Left kidney (tissue), 2 donors: Measurements from ENCODE around the gene SLC22A23. TPM values are rescaled to one million over a fixed set of nuclear protein-coding genes. Genes with fewer than 3 reads are reported as not detected.

Experiments
- DNase-seq: peaks from one replicate; pipeline ENCODE4 v3.0.0-alpha.2; 2013
- polyA plus RNA-seq: library from polyadenylated mRNA; unstranded; fragments of 120-200 nt; gene quantifications from one replicate; pipeline ENCODE4 v1.2.1, GENCODE V29; 2013; ENCODE audit not compliant: insufficient read length

The SLC22A23 gene
- polyA plus RNA-seq, 1 donor = 12.8 TPM

GRCh38 chr6:3405679-3406078 lies 51.2 kb downstream of the SLC22A23 start:
- no peak for DNase-seq

- no peak for DNase-seq
Measured at GRCh38 chr6:3405182-3405518, 51.7 kb downstream of the SLC22A23 start.

GRCh38 chr6:3403238-3404173 lies 53.3 kb downstream of the SLC22A23 start:
- DNase-seq = peak; percentile 70

- DNase-seq = no peak
Measured at GRCh38 chr6:3402310-3403237, 54.3 kb downstream of the SLC22A23 start.

GRCh38 chr6:3400162-3400561 lies 56.7 kb downstream of the SLC22A23 start:
- DNase-seq = no peak

- DNase-seq = no peak
Measured at GRCh38 chr6:3398755-3399696, 57.8 kb downstream of the SLC22A23 start.

- no peak for DNase-seq
Measured at GRCh38 chr6:3398165-3398562, 58.7 kb downstream of the SLC22A23 start.

GRCh38 chr6:3397229-3398164 lies 59.4 kb downstream of the SLC22A23 start:
- no peak for DNase-seq

- DNase-seq = no peak
Measured at GRCh38 chr6:3396503-3397180, 60.2 kb downstream of the SLC22A23 start.

- no peak for DNase-seq
Measured at GRCh38 chr6:3394671-3395070, 62.2 kb downstream of the SLC22A23 start.

GRCh38 chr6:3393836-3394202 lies 63.0 kb downstream of the SLC22A23 start:
- DNase-seq = no peak

- no peak for DNase-seq
Measured at GRCh38 chr6:3392930-3393835, 63.7 kb downstream of the SLC22A23 start.

GRCh38 chr6:3391902-3392458 lies 64.9 kb downstream of the SLC22A23 start:
- no peak for DNase-seq

GRCh38 chr6:3390698-3391097 lies 66.2 kb downstream of the SLC22A23 start:
- DNase-seq = no peak

GRCh38 chr6:3389390-3390167 lies 67.3 kb downstream of the SLC22A23 start:
- DNase-seq = no peak

GRCh38 chr6:3388786-3389185 lies 68.1 kb downstream of the SLC22A23 start:
- no peak for DNase-seq

- no peak for DNase-seq
Measured at GRCh38 chr6:3386374-3386857, 70.4 kb downstream of the SLC22A23 start.
